Osteoblast (primary cell): ENCODE results near the gene SND1. TPM values are rescaled to one million over a fixed set of nuclear protein-coding genes. Genes with fewer than 3 reads are reported as not detected.

Experiments used
- DNase-seq: peaks from one replicate; pipeline ENCODE4 v3.0.0; 2011; ENCODE audit warnings: low spot score, mixed read lengths; ENCODE audit not compliant: insufficient read length; ENCODE audit errors: missing footprints
- H2AFZ ChIP-seq: 2 replicates; pipeline ENCODE4 v1.6.0; 2011; ENCODE audit warnings: mild to moderate bottlenecking, low read length
- H3K27ac ChIP-seq: 2 replicates; pipeline ENCODE4 v1.5.1; 2011; ENCODE audit warnings: mild to moderate bottlenecking, low read depth, low read length, moderate library complexity
- H3K27me3 ChIP-seq: 2 replicates; pipeline ENCODE4 v1.6.0; 2012; ENCODE audit warnings: mild to moderate bottlenecking, control low read depth, inconsistent platforms, low read length, moderate library complexity; ENCODE audit not compliant: insufficient read depth
- H3K36me3 ChIP-seq: 2 replicates; pipeline ENCODE4 v1.5.1; 2011; ENCODE audit warnings: mild to moderate bottlenecking, low read length, control low read depth, moderate library complexity; ENCODE audit not compliant: insufficient read depth
- H3K4me1 ChIP-seq: 2 replicates; pipeline ENCODE4 v1.5.1; 2011; ENCODE audit warnings: mild to moderate bottlenecking, low read length, control low read depth, moderate library complexity; ENCODE audit not compliant: insufficient read depth
- H3K4me2 ChIP-seq: 2 replicates; pipeline ENCODE4 v1.6.0; 2011; ENCODE audit warnings: mild to moderate bottlenecking, low read length; ENCODE audit not compliant: insufficient read depth
- H3K4me3 ChIP-seq: fragments of 200-600 bp; sonication (generic); 3 replicates; pipeline ENCODE4 v1.5.1; 2012; ENCODE audit warnings: mild to moderate bottlenecking, low read length, inconsistent platforms; ENCODE audit not compliant: insufficient read depth
- H3K79me2 ChIP-seq: 2 replicates; pipeline ENCODE4 v1.6.0; 2012; ENCODE audit warnings: mild to moderate bottlenecking, low read length, control low read depth, inconsistent platforms; ENCODE audit not compliant: insufficient read depth
- H3K9me3 ChIP-seq: 2 replicates; pipeline ENCODE4 v1.5.1; 2011; ENCODE audit warnings: low read depth, low read length, control low read depth
- H4K20me1 ChIP-seq: 2 replicates; pipeline ENCODE4 v1.6.0; 2012; ENCODE audit warnings: mild to moderate bottlenecking, low read length, control low read depth; ENCODE audit not compliant: insufficient read depth
- total RNA-seq: library from RNA; depleted of rRNA; stranded (reverse); fragments of >200 nt; gene quantifications from 2 replicates; pipeline ENCODE4 v1.2.3, GENCODE V29; 2012
- TF ChIP-seq, protein P1 (sequence below): IDR thresholded peaks from 2 replicates; pipeline ENCODE4 v1.5.1; 2011; ENCODE audit warnings: mild to moderate bottlenecking, low read depth, low read length, moderate library complexity; ENCODE audit errors: extremely low read depth

Gene SND1
- total RNA-seq, 1 donor: 257 TPM

DNA sequence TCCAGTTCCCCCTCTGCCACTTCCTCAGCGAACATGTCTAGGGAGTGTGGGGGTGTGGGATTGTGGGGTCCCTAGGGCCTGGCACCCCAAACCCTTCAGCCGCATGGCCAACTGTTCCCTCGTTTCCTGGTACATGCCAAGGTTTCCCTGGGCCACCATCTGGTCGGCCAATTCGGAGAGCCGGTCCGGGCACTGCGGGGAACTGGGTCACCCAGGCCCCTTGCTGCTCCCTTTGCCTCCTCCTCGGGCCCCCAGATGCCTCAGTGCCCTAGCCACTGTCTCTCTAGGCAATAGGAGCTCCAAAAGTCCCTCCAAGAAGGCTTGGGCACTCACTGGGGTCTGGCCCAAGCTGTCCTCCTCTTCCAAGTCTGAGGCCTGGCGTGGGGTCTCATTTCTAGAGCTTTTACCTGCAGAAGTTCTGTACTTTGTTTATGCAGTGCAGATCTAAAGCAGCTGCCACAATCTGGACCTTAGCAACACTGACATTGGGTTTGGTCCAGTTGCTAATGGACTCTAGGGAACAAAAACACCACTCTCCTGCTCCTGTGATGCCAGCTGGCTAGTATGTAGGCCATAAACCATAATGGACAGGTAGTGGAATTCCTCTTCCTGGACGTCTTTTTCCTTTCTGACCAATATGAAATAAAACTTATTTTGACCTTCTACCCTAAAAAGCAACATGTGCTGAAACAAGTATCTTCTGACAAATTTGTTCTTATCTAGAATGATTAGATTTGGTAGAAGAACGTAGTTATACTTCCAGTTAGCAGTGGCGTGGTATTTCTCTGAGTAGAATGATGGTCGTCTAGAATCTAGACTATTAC lies 206.3 kb downstream of the SND1 start:
- Histone ChIP-seq H3K79me2 (peaks cover 50% of the 10 kb centered on the region), H4K20me1 (peaks cover 45% of the 10 kb centered on the region), H3K4me3 (no peak overlapping the region), H3K27ac (no peak overlapping the region), H3K4me1 (no peaks in the 10 kb centered on the region), H3K9me3 (no peaks in the 10 kb centered on the region), H2AFZ (no peak overlapping the region), H3K27me3 (no peaks in the 10 kb centered on the region), H3K36me3 (no peaks in the 10 kb centered on the region), H3K4me2 (no peak overlapping the region)
- DNase-seq: peak; percentile 68
- TF ChIP-seq, protein P1, sequence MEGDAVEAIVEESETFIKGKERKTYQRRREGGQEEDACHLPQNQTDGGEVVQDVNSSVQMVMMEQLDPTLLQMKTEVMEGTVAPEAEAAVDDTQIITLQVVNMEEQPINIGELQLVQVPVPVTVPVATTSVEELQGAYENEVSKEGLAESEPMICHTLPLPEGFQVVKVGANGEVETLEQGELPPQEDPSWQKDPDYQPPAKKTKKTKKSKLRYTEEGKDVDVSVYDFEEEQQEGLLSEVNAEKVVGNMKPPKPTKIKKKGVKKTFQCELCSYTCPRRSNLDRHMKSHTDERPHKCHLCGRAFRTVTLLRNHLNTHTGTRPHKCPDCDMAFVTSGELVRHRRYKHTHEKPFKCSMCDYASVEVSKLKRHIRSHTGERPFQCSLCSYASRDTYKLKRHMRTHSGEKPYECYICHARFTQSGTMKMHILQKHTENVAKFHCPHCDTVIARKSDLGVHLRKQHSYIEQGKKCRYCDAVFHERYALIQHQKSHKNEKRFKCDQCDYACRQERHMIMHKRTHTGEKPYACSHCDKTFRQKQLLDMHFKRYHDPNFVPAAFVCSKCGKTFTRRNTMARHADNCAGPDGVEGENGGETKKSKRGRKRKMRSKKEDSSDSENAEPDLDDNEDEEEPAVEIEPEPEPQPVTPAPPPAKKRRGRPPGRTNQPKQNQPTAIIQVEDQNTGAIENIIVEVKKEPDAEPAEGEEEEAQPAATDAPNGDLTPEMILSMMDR: no peak

DNA sequence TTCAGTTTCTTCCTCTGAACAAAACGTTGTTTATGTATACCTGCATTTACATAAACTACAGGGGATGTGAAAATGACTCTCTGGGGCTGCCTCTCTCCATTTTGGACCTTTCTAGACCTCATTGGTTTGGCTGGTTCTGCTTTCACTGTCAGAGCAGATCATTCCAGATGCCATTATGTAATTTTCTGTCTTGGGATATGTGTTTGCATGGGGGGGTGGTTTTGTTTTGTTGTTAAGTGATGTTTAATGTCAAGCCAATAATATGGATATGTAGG lies 206.9 kb downstream of the SND1 start:
- no peak overlapping the region for H3K4me2 ChIP-seq
- no peak overlapping the region for H3K4me3 ChIP-seq
- H3K36me3 ChIP-seq: no peaks in the 10 kb centered on the region
- H4K20me1 ChIP-seq: peaks cover 45% of the 10 kb centered on the region
- no peak for DNase-seq
- no peaks in the 10 kb centered on the region for H3K9me3 ChIP-seq
- H2AFZ ChIP-seq: no peak overlapping the region
- H3K4me1 ChIP-seq: no peaks in the 10 kb centered on the region
- no peaks in the 10 kb centered on the region for H3K27me3 ChIP-seq
- peaks cover 51% of the 10 kb centered on the region for H3K79me2 ChIP-seq
- H3K27ac ChIP-seq: no peak overlapping the region
- TF ChIP-seq, protein P1: no peak

DNA sequence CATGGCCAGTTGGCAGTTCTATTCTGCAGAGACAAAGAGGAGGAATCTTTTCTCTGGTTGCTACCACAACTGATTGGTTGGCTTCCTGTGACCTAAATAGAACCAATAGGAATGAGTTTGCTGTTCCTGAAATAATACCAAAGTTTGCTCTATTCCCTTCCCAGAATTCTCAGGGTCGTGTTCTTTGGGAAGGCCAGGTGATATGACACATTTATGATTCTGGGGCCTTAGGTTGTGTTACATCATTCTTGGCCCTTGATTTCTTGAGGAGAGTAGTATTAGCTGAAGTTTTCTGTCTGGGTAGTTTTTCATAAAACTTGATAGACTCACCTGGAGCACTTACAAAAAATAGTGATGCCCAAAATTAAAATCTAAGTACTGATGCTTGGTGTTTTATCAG lies 207.3 kb downstream of the SND1 start:
- Histone ChIP-seq H3K4me2 (no peak overlapping the region), H3K4me3 (no peak overlapping the region)
- DNase-seq: no peak

DNA sequence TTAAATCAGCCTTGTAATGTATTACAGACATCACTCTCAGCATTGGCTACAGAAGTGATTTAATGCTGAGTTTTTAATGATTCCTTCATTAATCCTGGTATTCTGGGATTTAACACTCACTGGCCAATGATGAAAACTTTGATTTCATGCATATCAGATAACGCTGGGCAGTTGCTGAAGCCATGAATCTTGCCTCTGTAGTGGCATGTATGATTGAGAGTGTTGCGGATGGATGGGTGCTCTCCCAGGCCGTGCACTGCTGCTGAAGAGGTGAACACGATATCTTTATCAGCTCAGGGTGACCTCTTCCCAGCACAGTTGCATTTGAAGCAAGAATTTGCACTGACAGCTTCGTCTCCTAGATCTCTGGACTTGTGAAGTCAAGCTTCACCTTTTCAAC lies 210.5 kb downstream of the SND1 start:
- Histone ChIP-seq H3K4me1 (peaks cover 6% of the 10 kb centered on the region), H3K4me3 (no peak overlapping the region), H3K27ac (no peak overlapping the region), H3K27me3 (no peaks in the 10 kb centered on the region), H3K79me2 (peaks cover 63% of the 10 kb centered on the region), H3K36me3 (no peaks in the 10 kb centered on the region), H3K4me2 (no peak overlapping the region), H2AFZ (no peak overlapping the region), H3K9me3 (no peaks in the 10 kb centered on the region), H4K20me1 (peaks cover 55% of the 10 kb centered on the region)
- TF ChIP-seq, protein P1: no peak
- no peak for DNase-seq

More for the DNA sequence above, 207.3 kb downstream of the SND1 start:
- TF ChIP-seq, protein P1: no peak
- H3K79me2 ChIP-seq: peaks cover 52% of the 10 kb centered on the region
- H3K27ac ChIP-seq: no peak overlapping the region
- H3K27me3 ChIP-seq: no peaks in the 10 kb centered on the region
- no peaks in the 10 kb centered on the region for H3K4me1 ChIP-seq
- H2AFZ ChIP-seq: no peak overlapping the region
- no peaks in the 10 kb centered on the region for H3K36me3 ChIP-seq
- peaks cover 45% of the 10 kb centered on the region for H4K20me1 ChIP-seq
- no peaks in the 10 kb centered on the region for H3K9me3 ChIP-seq
